Measurements from ENCODE around the gene FCGR2B.
"Not testable (repeated sequence)": the region's sequence is repeated elsewhere in the genome, so short reads cannot be mapped to it uniquely, and the experiment has no call there.

DNA sequence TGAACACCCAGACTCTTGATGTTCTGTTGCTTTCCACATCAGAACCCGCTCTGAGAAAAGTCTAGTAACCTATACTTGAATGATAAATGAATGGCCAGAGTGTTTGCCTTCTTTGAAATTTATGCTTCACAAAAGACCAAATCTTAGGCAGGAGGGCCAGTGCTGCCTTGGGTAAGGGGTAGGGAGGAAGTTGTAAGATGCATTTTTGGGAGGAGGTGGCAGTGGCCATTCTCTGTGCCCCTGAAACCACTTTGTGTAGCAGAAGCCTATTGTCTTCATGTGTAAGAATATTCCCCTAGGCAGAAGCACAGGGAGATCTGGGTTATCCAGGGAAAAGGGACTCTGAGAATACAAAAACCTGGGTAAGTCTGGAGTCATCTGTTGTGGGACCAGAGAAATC, 626 bp downstream of the FCGR2B start:
- TF ChIP-seq, protein P1, sequence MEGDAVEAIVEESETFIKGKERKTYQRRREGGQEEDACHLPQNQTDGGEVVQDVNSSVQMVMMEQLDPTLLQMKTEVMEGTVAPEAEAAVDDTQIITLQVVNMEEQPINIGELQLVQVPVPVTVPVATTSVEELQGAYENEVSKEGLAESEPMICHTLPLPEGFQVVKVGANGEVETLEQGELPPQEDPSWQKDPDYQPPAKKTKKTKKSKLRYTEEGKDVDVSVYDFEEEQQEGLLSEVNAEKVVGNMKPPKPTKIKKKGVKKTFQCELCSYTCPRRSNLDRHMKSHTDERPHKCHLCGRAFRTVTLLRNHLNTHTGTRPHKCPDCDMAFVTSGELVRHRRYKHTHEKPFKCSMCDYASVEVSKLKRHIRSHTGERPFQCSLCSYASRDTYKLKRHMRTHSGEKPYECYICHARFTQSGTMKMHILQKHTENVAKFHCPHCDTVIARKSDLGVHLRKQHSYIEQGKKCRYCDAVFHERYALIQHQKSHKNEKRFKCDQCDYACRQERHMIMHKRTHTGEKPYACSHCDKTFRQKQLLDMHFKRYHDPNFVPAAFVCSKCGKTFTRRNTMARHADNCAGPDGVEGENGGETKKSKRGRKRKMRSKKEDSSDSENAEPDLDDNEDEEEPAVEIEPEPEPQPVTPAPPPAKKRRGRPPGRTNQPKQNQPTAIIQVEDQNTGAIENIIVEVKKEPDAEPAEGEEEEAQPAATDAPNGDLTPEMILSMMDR (IDR thresholded peaks at IDR 0.05) = not testable (repeated sequence)
- TF ChIP-seq POLR2A (IDR thresholded peaks at IDR 0.05) = not testable (repeated sequence)
